HG03558 (cell line): ENCODE data around the gene SFXN2.
"Not testable (repeated sequence)": the region's sequence is repeated elsewhere in the genome, so short reads cannot be mapped to it uniquely, and the experiment has no call there.

ENCODE experiments used
- ATAC-seq: cut with Tn5 transposase; IDR thresholded peaks from one replicate; pipeline ENCODE4 v1.9.1; 2021; ENCODE audit warnings: moderate number of reproducible peaks; ENCODE audit not compliant: unreplicated experiment; ENCODE audit errors: extremely low read depth

Gene SFXN2, protein sequence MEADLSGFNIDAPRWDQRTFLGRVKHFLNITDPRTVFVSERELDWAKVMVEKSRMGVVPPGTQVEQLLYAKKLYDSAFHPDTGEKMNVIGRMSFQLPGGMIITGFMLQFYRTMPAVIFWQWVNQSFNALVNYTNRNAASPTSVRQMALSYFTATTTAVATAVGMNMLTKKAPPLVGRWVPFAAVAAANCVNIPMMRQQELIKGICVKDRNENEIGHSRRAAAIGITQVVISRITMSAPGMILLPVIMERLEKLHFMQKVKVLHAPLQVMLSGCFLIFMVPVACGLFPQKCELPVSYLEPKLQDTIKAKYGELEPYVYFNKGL

GRCh38 chr10:102714621-102715455 lies at the start of gene SFXN2:
SFXN2 (plus strand) TSS chr10:102714636; CDS start chr10:102726637, 12,001 bp downstream.
- ATAC-seq: no peak

GRCh38 chr10:102665904-102666509 lies 48.4 kb upstream of the SFXN2 start:
- ATAC-seq: no peak

- ATAC-seq: not testable (repeated sequence)
These were observed 47.0 kb upstream of the SFXN2 start for GRCh38 chr10:102667411-102667810.

DNA sequence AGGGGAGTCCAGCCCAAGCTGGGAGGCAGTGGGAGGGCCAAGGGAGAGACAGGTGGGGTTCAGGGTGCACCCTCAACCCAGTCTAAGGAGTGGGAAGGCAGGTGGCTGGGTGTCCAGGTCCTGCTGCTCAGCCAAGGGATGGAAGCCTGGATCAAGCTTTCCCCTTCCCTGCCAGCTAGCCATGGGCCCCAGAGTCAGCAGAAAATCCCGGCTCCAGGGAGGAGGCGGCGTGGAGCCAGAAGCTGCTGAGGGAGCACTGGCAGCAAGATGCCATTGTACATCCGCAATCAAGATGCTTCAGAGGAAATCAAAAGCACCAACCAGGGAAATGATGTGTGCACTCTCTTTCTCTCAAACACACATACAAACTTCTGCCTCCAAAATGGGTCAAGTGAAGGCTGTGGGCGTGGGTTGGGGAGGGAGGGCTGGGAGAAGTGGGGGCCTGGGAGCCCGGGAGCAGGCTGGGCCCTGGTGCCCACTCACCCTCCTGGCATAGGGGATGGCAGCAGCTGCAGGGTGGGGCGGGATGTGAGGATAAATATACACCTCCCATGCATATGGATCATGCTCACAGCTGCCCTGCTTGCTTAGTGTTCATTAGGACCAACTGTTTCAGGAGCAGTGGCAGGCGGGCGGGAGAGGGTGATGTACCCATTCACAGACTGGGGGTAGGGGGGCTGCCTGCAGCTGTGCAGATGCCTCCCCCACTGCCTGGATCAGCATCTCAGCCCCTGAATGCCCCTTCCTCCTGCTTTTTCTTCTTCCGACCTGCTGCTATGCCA lies 45.9 kb upstream of the SFXN2 start:
- no peak for ATAC-seq

DNA sequence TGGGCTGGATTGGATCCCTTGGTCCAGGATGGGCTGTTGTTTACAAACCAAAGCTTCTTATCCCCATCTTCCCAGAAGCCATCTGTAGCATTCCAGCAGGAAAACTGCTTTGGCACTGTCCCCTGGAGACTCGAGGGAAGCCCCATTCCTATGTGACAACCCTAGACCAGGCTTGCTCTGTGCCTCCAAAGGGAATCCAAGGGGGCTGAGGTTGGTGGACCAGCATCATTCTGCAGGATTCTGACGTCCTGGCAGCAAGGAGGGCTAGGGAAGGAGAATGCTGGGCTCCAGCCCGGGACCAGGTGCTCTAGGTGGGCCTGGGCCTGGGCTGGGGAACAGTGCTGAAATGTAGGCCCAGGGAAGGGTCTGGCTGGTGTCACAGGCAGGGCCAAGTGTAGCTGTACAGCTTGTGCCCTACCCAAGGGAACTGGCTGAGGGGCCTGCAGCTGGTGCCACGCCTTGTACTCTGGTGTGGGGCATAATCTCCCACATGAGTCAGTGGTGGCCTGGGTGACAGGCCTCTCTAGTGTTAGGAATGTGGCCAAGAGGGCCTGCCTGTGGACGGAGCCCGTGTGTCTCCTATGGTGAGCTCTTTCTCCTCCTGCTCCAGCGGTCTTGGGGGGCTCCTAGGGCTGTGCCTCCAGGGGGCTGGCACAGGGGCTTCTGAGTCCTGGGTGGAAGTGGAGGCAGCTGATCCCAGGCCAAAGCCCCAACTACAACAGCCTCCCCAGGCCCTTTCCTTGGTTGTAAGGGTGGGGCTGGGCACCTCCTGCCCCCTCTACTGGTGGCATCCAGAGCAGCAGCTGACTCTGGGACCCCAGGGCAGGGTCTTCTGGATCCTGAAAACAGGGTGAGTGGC lies 45.0 kb upstream of the SFXN2 start:
- no peak for ATAC-seq

- ATAC-seq: no peak
These were observed 44.3 kb upstream of the SFXN2 start for GRCh38 chr10:102670065-102670670.

GRCh38 chr10:102670871-102671434 lies 43.5 kb upstream of the SFXN2 start:
- no peak for ATAC-seq

DNA sequence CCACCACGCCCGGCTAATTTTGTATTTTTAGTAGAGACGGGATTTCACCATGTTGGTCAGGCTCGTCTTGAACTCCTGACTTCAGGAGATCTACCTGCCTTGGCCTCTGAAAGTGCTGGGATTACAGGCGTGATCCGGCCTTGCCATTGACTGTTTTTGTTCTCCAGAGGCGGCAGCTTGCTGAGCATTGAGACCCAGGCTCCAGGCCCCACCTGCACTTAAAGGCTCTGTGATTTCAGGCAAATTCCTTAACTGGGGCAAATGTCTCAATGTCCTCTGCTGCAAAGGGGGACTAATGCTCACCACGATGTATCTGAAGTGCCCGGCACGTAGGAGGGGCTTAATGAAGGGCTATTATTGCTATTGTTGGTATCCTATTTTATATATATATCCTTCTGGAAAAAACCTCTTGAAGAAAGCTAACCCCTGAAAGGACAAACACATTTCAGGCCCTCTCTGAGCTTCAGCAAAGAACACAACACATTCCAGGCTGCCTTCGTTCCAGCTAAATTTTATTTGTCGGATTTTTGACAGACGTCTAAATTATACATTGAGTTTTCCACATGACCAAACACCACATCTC lies 41.1 kb upstream of the SFXN2 start:
- ATAC-seq: no peak

DNA sequence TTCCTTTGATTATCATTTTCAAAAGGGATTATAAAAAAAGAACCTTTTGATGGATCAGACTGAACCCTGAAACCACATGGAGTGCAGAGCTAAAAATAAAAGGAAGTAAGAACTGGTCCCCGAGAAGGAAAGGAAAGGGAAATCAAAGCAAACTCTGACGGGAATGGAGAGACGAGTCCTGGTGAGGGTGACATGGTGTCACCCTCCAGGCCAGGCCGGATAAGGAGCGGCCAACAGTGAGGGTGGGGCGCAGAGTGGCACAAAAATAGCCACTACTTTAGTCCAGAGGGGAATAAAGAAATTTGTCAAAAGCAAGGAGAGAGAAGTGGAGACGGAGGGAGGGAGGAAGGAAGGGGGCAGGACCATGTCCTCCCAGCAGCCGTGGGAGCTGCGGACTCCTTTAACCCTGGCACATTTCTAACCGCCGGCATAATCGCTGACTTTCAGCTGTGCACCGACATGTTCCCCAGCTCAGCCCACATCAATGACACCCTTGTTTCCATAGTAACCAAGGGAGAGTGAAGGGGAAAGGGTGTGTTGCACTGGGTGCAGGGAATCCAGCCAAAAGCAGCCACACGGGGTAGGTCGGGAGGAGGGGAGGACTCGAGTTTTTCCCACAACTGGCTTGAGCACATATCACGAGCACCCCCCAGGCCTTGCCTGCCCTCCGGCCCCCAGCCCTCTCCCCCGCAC lies 40.5 kb upstream of the SFXN2 start:
- ATAC-seq: no peak

GRCh38 chr10:102674566-102674965 lies 39.9 kb upstream of the SFXN2 start:
- no peak for ATAC-seq

- ATAC-seq: no peak
These were observed 39.3 kb upstream of the SFXN2 start for GRCh38 chr10:102675011-102675665.

- no peak for ATAC-seq
These were observed 38.5 kb upstream of the SFXN2 start for GRCh38 chr10:102675666-102676533.

DNA sequence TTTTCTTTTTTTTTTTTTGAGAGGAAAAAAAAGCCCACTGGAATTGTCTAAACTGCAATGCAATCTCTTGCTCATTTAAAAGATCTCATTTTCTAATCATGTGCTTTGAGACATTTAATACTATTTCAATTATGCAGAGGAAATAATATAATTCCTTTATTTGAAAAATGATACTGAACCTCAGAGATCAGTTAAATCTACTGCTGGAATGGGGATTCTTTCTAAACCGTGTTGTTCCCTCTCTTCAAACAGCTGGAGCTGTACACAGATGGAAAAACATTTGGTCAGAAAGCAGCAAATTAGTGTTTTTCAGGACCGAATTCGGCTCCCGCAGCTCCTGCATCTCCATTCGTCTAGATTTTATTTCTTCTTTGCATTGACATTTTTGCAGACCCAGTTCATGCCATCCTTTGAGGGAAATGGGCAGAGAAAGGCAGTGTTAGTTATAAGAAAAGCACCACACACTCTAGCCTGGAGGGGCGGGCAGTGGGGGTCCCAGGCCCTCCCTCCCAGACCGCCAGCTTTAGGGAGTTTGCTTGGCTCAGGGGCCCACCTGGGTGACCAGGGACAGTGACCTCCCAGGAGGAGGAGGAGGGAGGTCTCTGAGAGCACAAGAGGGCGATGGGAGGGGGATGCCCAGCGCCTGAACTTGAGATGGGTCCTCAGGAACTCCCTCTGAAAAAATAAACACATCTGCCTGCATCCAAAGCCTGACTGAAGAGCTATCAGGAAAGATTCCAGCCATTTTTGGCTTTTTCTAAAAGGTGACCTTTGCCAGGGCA lies 37.7 kb upstream of the SFXN2 start:
- no peak for ATAC-seq

GRCh38 chr10:102677331-102678067 lies 36.9 kb upstream of the SFXN2 start:
- no peak for ATAC-seq

DNA sequence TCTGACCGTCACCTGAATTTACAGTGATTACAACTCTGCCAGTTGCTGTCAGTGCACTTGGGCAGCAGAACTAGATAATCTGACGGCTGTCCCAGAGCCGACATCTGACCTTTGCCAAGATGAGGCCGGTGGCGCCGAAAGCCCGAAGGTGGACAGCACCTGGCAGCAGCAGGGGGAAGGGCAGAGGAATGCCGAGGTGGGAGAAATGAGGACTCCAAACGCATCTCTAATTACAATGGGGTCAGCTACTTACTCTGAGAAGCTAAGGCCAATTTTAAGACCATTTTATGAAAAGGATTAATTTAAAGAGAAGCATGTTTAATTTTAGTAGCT lies 36.4 kb upstream of the SFXN2 start:
- no peak for ATAC-seq
